Glutamatergic neuron (in vitro differentiated cells): ENCODE results near the gene SYNE1. TPM values are rescaled to one million over a fixed set of nuclear protein-coding genes. Genes with fewer than 3 reads are reported as not detected.

Experiments used
- DNase-seq: peaks from one replicate; pipeline ENCODE4 v3.0.0; 2022
- H3K27ac Mint-ChIP-seq: one replicate; pipeline ENCODE4 v1.8.0; 2020; ENCODE audit warnings: mild to moderate bottlenecking, mixed read lengths, inconsistent platforms; ENCODE audit not compliant: unreplicated experiment
- H3K27me3 Mint-ChIP-seq: one replicate; pipeline ENCODE4 v1.8.0; 2020; ENCODE audit warnings: mild to moderate bottlenecking, moderate library complexity, mixed read lengths, inconsistent platforms; ENCODE audit not compliant: unreplicated experiment
- H3K36me3 Mint-ChIP-seq: one replicate; pipeline ENCODE4 v1.8.0; 2020; ENCODE audit warnings: mild to moderate bottlenecking, mixed read lengths, inconsistent platforms; ENCODE audit not compliant: unreplicated experiment
- H3K4me1 Mint-ChIP-seq: one replicate; pipeline ENCODE4 v1.8.0; 2020; ENCODE audit warnings: mild to moderate bottlenecking, low read depth, mixed read lengths, inconsistent platforms; ENCODE audit not compliant: unreplicated experiment
- H3K4me3 Mint-ChIP-seq: one replicate; pipeline ENCODE4 v1.8.0; 2020; ENCODE audit warnings: mild to moderate bottlenecking, mixed read lengths, inconsistent platforms; ENCODE audit not compliant: unreplicated experiment
- H3K9me3 Mint-ChIP-seq: one replicate; pipeline ENCODE4 v1.8.0; 2020; ENCODE audit warnings: mild to moderate bottlenecking, moderate library complexity, mixed read lengths, inconsistent platforms; ENCODE audit not compliant: unreplicated experiment
- total RNA-seq: library from RNA; stranded (reverse); fragmentation: NEBNext Ultra II Directional; extraction: Animal tissue kit (Norgen Biotek cat#: 25700); gene quantifications from one replicate; pipeline ENCODE4 v1.2.1, GENCODE V29; 2021; ENCODE audit not compliant: unreplicated experiment
- TF ChIP-seq, protein P1 (sequence below): fragments of 200-600 bp; sonication (generic); IDR thresholded peaks from one replicate; pipeline ENCODE4 v1.5.0; 2021; ENCODE audit not compliant: partially characterized antibody, unreplicated experiment

The SYNE1 gene
- total RNA-seq, 1 donor from 2014 or later, result 23.4 TPM

GRCh38 chr6:152454003-152454402, 183.2 kb downstream of the SYNE1 start:
- TF ChIP-seq, protein P1, sequence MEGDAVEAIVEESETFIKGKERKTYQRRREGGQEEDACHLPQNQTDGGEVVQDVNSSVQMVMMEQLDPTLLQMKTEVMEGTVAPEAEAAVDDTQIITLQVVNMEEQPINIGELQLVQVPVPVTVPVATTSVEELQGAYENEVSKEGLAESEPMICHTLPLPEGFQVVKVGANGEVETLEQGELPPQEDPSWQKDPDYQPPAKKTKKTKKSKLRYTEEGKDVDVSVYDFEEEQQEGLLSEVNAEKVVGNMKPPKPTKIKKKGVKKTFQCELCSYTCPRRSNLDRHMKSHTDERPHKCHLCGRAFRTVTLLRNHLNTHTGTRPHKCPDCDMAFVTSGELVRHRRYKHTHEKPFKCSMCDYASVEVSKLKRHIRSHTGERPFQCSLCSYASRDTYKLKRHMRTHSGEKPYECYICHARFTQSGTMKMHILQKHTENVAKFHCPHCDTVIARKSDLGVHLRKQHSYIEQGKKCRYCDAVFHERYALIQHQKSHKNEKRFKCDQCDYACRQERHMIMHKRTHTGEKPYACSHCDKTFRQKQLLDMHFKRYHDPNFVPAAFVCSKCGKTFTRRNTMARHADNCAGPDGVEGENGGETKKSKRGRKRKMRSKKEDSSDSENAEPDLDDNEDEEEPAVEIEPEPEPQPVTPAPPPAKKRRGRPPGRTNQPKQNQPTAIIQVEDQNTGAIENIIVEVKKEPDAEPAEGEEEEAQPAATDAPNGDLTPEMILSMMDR, result no peak
- H3K4me1 Mint-ChIP-seq, result peaks cover 4% of the 10 kb centered on the region
- DNase-seq, result no peak
- no peaks in the 10 kb centered on the region for H3K27me3 Mint-ChIP-seq
- peaks cover 2% of the 10 kb centered on the region for H3K9me3 Mint-ChIP-seq
- no peak overlapping the region for H3K4me3 Mint-ChIP-seq
- no peak overlapping the region for H3K27ac Mint-ChIP-seq
- no peaks in the 10 kb centered on the region for H3K36me3 Mint-ChIP-seq

DNA sequence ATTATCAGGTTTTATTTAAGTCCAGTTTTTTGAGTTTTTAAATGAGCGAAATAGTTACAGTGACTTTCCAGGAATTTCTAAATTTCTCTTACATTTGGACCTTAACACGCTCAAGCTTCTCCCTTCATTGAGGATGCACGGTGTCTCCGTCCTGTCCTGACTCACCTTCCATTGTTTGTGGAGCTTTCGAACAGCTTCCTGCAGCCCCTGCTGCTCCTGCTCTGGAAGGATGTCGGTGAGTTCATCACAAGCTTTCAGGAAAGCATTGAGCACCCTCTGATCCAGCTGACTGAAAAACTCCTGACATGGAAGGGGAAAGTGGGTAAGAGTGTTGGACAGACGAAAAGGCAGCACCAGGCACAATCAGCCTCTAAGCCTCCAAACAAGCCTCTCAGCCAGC, 183.7 kb downstream of the SYNE1 start:
- Mint-ChIP-seq H3K27ac (no peak overlapping the region), H3K9me3 (peaks cover 2% of the 10 kb centered on the region)
- no peak for DNase-seq

GRCh38 chr6:152452639-152453038, 184.5 kb downstream of the SYNE1 start:
- Mint-ChIP-seq H3K9me3 (peaks cover 2% of the 10 kb centered on the region), H3K27me3 (no peaks in the 10 kb centered on the region), H3K27ac (no peak overlapping the region), H3K4me3 (no peak overlapping the region), H3K4me1 (no peaks in the 10 kb centered on the region), H3K36me3 (no peaks in the 10 kb centered on the region)
- TF ChIP-seq, protein P1, result no peak
- DNase-seq, result no peak

More for the DNA sequence above, 183.7 kb downstream of the SYNE1 start:
- TF ChIP-seq, protein P1, result no peak
- Mint-ChIP-seq H3K4me1 (peaks cover under 1% of the 10 kb centered on the region), H3K27me3 (no peaks in the 10 kb centered on the region), H3K4me3 (no peak overlapping the region), H3K36me3 (no peaks in the 10 kb centered on the region)

GRCh38 chr6:152450519-152450918, 186.6 kb downstream of the SYNE1 start:
- peaks cover 2% of the 10 kb centered on the region for H3K9me3 Mint-ChIP-seq
- no peak for DNase-seq
- H3K4me3 Mint-ChIP-seq, result no peak overlapping the region
- no peaks in the 10 kb centered on the region for H3K36me3 Mint-ChIP-seq
- no peaks in the 10 kb centered on the region for H3K27me3 Mint-ChIP-seq
- TF ChIP-seq, protein P1, result no peak
- no peak overlapping the region for H3K27ac Mint-ChIP-seq
- no peaks in the 10 kb centered on the region for H3K4me1 Mint-ChIP-seq

DNA sequence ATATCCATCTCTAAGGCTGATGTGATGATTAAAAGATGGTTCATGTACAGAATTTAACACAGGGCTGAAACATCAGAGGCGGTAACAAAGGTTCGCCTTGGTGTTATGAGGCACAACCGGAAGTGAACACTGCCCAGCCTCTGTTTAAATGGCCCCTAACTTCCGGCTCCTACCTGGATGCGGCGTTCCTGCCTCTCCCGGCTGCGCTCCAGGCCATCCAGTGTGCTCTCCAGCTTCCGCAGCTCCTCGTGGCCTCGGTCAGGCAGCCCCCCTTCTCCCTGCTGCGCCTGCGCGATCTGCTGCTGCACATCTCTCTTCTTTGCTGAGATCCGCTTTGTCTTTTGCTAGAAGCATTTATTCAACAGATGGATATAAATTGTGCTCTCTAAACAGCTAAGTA, 195.3 kb downstream of the SYNE1 start:
- H3K4me3 Mint-ChIP-seq, result no peak overlapping the region
- DNase-seq, result no peak
- TF ChIP-seq, protein P1, result no peak
- H3K36me3 Mint-ChIP-seq, result no peaks in the 10 kb centered on the region
- no peak overlapping the region for H3K27ac Mint-ChIP-seq
- H3K9me3 Mint-ChIP-seq, result no peaks in the 10 kb centered on the region
- H3K27me3 Mint-ChIP-seq, result no peaks in the 10 kb centered on the region
- no peaks in the 10 kb centered on the region for H3K4me1 Mint-ChIP-seq
